HG03439 (cell line): ENCODE measurements around the gene LUC7L.
"Not testable (repeated sequence)": the region's sequence is repeated elsewhere in the genome, so short reads cannot be mapped to it uniquely, and the experiment has no call there.

Experiments used
- ATAC-seq: cut with Tn5 transposase; IDR thresholded peaks from one replicate; pipeline ENCODE4 v1.9.1; 2021; ENCODE audit warnings: mild to moderate bottlenecking, moderate library complexity; ENCODE audit not compliant: unreplicated experiment

Gene LUC7L

GRCh38 chr16:169014-169413 lies 60.2 kb downstream of the LUC7L start:
- no peak for ATAC-seq

- no peak for ATAC-seq
Measured at GRCh38 chr16:168424-168823, 60.8 kb downstream of the LUC7L start.

DNA sequence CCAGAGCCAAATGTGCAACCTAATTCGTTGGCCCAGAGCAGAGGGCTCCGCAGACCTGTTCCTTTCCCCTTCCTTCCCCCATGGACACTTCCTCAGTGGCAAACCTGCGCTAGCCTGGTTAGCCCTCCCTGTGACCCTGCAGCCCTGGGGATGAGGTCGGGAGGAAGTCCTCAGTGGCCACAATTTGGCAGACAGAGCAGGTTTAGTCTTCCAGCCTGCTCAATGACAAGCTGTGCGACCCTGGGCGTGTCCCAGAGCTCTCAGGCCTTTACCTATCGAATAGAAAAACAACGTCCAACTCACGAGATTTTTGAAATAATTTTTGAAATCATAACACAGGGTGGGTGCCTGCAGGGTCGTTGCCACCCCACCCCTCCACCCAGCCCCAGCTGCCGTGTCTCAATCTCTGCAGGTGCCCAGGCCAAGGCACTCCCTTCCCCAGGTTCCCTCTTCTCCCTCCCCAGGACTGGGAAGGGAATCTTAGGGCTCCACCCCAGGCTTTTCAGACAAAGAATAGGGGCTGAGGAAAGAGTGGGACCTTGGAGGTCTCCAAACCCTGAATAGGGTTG lies 62.0 kb downstream of the LUC7L start:
- no peak for ATAC-seq

DNA sequence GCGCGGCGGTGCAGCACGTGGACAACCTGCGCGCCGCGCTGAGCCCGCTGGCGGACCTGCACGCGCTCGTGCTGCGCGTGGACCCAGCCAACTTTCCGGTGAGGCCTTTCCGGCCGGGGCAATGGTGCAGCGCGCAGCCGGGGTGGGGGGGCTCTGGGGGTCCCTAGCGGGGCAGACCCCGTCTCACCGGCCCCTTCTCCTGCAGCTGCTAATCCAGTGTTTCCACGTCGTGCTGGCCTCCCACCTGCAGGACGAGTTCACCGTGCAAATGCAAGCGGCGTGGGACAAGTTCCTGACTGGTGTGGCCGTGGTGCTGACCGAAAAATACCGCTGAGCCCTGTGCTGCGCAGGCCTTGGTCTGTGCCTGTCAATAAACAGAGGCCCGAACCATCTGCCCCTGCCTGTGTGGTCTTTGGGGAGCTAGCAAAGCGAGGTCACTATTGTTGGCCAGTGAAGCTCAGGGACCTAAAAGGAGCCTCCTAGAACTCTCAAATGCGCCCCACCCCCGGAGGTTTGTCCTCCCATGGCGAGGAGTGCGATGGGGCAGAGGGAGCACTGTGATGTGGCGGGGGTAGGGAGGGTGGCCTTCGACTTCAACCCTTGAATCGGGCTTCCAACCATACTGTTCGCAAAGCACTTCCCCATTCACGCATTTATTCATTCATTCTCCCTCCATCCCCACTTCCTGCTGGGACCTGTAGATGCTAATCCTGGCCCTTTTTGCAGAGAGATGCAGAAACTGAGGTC lies 62.7 kb downstream of the LUC7L start:
- no peak for ATAC-seq

- ATAC-seq = no peak
Measured at GRCh38 chr16:165539-166374, 63.5 kb downstream of the LUC7L start, which contains the start of gene HBM. Gene HBM, plus strand, starts transcription at chr16:165978. Its CDS starts 20 bp downstream, at chr16:165998.

DNA sequence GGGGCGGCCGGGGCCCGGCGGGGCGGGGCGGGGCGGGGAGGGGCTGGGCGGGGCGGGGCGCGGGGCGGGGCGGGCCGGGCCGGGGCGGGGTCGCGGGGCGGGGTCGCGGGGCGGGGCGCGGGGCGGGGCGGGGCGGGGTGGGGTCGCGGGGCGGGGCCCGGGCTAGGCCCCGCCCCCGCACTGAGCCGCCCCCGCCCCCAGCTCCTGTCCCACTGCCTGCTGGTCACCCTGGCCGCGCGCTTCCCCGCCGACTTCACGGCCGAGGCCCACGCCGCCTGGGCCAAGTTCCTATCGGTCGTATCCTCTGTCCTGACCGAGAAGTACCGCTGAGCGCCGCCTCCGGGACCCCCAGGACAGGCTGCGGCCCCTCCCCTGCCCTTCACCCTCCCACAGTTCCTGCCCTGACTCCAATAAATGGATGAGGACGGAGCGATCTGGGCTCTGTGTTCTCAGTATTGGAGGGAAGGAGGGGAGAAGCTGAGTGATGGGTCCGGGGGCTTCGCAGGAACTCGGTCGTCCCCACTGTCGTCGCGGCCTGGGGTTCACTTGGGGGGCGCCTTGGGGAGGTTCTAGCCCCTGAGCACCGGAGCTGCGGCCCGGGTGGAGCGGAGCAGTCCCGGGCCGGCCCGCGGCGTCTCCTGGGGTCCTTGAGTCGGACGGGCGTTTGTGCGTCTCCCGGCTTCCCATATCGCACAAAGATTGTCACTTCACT lies 64.3 kb downstream of the LUC7L start:
- ATAC-seq = no peak

DNA sequence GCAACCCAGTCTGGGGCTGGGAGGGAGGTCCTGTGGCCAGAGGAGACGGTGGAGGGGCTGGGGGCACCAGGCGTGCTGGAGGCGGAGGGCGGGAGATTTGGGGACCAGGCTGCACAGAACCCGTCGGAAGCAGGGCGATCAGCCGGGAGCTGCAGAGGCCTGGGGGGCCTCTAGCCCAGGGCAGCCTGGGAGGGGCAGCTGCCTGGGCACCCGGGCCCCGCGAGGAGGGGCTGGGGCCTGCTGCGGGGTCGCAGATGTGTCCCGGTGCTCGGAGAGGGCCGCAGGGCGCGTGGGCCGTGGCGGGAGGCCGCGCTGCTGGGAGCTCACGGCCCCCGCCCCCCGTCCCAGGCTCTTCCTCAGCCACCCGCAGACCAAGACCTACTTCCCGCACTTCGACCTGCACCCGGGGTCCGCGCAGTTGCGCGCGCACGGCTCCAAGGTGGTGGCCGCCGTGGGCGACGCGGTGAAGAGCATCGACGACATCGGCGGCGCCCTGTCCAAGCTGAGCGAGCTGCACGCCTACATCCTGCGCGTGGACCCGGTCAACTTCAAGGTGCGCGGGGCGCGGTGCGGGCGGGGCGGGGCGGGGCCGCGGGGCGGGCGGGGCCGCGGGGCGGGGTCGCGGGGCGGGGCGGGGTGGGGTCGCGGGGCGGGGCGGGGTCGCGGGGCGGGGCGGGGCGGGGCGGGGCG lies 65.0 kb downstream of the LUC7L start:
- ATAC-seq = not testable (repeated sequence)

DNA sequence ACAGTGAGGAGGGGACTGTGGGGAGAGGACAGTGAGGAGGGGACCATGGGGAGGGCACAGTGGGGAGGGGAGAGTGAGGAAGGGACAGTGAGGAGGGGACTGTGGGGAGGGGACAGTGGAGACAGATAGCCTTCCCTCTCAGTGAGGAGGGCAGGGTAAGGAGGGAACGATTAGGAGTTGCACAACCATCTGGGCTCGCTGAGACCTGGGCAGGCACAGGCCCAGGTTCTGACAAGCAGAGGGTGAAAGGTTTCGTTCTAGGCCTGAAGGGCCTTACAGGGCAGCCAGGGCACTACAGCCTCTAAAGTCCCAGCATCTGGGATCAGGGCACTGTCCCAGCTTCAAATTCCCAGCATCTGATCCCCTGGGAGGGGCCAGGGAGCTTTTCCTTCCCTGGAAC lies 65.6 kb downstream of the LUC7L start:
- ATAC-seq = not testable (repeated sequence)

- ATAC-seq = not testable (repeated sequence)
Measured at GRCh38 chr16:163139-163538, 66.1 kb downstream of the LUC7L start.

GRCh38 chr16:162271-162991 lies 66.8 kb downstream of the LUC7L start:
- no peak for ATAC-seq

DNA sequence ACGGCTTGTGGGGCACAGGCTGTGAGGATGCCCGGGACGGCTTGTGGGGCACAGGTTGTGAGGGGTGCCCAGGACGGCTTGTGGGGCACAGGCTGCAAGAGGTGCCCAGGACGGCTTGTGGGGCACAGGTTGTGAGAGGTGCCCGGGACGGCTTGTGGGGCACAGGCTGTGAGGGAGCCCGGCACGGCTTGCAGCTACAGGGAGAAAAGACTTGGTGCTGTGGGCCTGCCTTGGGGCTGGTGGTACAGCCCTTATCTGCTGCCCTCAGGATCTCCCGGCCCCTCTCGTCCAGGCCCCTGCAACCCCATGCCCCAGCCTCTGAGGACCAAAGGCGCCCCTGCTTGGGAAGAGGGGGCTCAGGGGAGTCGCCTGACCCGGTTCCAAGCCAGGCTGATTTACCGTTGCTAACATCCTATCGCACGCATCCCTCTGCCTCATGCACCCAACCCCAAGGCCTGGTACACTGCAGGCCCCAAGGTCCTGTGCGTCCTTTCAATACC lies 68.5 kb downstream of the LUC7L start:
- no peak for ATAC-seq

DNA sequence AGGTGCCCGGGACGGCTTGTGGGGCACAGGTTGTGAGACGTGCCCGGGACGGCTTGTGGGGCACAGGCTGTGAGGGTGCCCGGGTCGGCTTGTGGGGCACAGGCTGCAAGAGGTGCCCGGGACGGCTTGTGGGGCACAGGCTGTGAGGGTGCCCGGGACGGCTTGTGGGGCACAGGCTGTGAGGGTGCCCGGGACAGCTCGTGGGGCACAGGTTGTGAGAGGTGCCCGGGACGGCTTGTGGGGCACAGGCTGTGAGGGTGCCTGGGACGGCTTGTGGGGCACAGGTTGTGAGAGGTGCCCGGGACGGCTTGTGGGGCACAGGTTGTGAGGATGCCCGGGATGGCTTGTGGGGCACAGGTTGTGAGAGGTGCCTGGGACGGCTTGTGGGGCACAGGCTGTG lies 69.0 kb downstream of the LUC7L start:
- not testable (repeated sequence) for ATAC-seq

DNA sequence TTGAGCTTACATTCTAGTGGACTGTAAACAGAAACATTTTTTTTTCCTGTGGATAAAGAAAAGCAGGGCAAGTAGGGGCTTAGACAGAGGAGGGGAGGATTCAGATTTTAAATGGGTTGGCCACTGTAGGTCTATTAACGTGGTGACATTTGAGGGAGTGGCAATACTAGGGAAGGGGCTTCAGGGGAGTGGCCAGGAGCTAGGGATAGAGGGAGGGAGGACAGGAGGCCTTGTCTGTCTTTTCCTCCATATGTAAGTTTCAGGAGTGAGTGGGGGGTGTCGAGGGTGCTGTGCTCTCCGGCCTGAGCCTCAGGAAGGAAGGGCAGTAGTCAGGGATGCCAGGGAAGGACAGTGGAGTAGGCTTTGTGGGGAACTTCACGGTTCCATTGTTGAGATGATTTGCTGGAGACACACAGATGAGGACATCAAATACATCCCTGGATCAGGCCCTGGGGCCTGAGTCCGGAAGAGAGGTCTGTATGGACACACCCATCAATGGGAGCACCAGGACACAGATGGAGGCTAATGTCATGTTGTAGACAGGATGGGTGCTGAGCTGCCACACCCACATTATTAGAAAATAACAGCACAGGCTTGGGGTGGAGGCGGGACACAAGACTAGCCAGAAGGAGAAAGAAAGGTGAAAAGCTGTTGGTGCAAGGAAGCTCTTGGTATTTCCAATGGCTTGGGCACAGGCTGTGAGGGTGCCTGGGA lies 70.0 kb downstream of the LUC7L start:
- no peak for ATAC-seq

DNA sequence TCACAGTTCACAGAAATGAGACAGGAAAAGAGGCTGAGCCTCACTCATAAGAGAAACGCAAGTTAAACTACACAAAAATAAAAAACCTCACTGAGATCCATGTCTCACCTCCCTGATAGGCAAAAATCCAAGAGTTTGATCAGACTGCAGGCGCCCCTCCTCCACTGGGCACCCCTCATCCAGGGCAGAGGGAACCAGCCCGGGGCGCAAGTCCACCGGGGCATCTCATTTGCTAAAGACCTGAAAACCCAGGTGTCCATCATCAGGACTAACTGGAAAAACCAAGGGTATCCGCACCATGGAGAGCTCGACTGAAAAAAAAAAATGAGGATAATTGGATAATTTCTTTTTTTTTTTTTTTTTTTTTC lies 74.2 kb downstream of the LUC7L start:
- no peak for ATAC-seq

DNA sequence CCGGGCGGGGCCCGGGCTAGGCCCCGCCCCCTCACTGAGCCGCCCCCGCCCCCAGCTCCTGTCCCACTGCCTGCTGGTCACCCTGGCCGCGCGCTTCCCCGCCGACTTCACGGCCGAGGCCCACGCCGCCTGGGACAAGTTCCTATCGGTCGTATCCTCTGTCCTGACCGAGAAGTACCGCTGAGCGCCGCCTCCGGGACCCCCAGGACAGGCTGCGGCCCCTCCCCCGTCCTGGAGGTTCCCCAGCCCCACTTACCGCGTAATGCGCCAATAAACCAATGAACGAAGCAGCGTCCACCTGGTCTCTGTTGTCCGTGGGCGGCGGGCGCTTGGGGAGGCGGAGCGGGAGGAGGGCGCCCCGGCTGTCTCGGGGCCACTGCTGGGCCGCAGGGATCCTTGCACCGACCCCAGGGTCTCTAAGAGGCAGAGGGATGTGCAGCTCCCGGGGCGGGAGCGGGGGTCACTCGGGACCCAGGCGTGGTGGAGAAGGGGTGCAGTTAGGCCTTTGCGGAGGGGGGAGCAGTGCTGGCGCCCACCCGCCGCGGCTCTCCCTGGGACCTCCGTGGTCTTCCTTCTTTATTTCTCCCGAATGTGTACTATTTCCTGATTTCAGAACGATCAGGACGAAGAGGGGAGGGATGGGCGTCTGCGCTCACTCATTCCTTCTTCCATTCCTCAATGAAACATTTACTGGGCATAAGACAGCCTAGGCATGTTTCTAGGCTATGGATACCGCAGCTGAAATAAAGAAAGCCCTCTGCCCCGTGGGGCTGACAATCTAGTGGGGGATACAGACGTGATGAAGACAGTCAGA lies 74.8 kb downstream of the LUC7L start:
- ATAC-seq = no peak

- ATAC-seq = not testable (repeated sequence)
Measured at GRCh38 chr16:153550-154216, 75.6 kb downstream of the LUC7L start.

- not testable (repeated sequence) for ATAC-seq
Measured at GRCh38 chr16:153129-153521, 76.1 kb downstream of the LUC7L start.
